GM19351 (cell line): ENCODE data around the gene ZNF512.
A peak's percentile ranks its signal among the peaks of the same experiment; 100 is the strongest.
"Not testable (repeated sequence)": the region's sequence is repeated elsewhere in the genome, so short reads cannot be mapped to it uniquely, and the experiment has no call there.

Source experiments
- ATAC-seq: cut with Tn5 transposase; IDR thresholded peaks from one replicate; pipeline ENCODE4 v1.9.1; 2021; ENCODE audit warnings: mild to moderate bottlenecking, moderate library complexity; ENCODE audit not compliant: unreplicated experiment

ZNF512 gene

DNA sequence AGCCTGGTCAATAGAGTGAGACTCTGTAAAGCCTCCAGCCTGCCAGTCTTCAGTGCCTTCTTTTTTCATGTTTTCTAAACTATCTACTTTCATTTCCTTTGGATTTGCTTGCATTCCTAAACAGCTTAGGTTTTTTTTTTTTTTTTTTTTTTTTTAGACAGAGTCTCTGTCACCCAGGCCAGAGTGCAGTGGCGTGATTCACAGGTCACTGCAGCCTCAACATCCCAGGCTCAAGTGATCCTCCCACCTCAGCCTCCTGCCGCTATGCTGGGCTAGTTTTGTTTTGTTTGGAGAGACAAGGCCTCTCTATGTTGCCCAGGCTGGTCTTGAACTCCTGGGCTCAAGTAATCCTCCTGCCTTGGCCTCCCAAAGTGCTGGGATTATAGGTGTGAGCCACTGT lies 47.4 kb downstream of the ZNF512 start:
- ATAC-seq: not testable (repeated sequence)

DNA sequence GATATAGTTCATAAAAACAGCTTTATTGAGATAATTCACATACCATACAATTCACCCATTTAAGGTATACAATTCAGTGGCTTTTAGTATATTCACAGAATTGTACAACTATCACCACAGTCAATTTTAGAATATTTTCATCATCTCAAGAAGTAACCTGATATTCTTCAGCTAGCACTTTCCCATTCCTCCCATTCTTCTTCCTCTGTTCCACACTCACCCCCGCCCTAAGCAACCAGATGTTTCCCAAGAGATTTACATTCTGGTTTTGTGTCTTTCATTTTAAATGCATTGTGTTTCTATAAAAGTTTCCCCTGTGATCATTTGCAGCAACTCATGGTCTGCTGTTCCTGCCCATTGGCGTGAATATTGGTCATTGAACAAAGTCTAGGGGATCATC lies 51.4 kb downstream of the ZNF512 start:
- ATAC-seq: no peak

DNA sequence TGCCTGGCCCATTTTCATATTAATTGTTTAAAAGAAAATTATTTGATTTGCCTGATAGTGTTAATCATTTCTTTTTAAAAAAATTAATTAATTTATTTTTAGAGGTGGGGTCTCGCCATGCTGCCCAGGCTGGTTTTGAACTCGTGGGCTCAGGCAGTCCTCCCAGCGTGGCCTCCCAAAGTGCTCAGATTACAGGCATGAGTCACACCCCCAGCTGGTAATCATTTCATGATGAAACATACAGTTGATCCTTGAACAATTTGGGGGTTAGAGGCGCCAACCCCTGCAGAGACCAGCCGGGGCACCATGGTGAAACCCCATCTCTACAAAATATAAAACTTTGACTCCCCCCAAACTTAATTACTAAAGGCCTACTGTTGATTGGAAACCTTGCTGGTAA lies 53.9 kb downstream of the ZNF512 start:
- ATAC-seq: no peak

DNA sequence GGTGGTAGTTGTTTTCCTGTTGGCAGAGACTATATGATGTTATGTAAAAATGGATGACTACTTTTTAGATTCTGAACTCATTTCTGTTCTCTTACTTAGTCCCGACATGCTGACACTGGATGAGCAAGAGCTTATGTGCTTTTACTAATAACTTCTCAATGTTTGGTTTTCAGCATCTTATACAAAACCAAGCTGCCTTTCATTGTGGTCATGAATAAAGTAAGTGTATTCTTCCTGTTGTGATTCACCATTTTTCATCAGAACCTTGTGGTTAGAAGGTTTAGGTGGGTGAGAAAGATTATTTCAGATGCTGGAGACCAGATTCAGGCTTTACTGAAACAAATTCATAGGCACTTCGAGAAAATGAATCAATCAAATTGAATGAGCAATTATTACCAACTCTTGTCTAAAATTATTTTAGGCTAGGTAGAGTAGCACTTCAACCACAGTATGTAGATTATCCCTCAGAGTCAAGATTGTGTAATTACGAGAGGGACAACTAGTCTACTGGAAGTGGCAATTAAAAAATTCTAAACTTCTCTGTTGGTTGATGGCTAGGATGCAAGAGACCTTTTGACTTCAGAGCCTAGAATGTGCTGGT lies 55.3 kb downstream of the ZNF512 start:
- ATAC-seq: no peak

DNA sequence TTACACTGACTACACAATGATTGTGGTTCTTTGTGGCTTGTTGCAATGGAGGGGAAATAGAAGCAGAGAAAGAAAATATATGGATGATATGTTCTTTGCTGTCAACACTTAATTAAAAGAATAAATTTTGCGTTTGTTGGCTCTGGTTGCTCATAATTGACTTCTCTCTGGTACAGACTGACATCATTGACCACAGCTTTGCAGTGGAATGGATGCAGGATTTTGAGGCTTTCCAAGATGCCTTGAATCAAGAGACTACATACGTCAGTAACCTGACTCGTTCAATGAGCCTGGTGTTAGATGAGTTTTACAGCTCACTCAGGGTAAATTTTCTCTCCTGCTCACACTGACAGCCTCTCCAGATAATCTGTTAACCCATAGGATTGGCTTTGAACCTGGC lies 55.9 kb downstream of the ZNF512 start:
- no peak for ATAC-seq

DNA sequence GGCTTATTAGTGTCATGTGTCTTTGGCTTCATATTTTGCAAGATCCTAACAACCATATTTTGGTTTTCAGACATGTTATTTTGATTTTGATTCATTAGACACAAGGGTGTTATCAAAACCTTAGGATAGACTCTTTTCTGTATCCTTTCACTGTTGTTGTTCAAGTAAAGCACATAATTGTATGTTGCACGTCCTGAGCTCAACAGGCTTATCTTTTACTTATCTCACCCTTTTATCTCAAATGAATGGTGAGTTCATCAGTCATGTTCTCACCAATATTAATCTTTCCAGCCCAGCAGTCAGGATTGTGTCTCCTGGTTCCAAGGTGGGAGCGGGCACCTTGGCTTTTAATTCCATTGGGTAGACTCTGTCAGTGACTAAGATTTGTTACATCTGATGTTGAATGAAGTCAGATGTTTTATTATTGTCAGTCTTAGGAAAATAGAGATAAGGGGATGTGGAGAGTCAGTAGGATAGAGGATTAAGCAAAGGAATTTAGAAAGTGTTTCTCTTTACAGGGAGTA lies 57.9 kb downstream of the ZNF512 start:
- no peak for ATAC-seq

DNA sequence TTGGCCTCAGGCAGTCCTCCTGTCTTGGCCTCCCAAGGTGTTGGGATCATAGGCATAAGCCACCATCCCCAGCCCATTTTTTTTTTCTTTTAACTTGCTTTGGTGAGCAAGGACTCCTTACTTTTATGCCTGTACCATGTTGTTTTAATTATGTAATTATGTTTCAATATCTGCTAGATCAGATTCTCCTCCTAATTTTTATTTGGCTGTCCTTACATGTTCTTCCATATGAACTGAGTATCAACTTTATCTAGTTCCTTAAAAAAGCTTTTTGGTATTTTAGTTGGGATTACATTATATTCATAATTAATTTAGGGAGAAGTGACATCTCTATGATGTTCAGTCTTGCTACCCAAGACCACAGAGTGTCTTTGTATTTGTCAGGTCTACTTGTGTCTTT lies 62.4 kb downstream of the ZNF512 start:
- ATAC-seq: no peak

DNA sequence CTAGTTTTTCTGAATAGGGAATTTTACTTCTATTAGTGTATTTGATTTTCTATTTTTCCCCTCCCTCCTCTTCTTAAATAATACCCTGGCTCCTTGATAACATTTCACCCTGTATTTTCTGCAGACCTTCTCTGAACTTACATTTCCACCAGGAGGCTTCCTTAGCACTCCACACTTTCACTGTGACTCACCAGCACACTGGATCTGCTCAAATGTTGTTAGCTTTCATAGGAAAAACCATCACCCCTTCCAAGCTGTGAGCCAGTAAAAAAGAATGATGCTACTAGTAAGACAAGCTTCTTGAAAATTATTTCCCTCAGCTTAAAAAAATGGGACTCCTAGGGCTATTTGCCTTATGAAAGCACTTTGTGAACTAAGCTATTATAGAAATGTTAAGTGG lies 64.4 kb downstream of the ZNF512 start:
- no peak for ATAC-seq

DNA sequence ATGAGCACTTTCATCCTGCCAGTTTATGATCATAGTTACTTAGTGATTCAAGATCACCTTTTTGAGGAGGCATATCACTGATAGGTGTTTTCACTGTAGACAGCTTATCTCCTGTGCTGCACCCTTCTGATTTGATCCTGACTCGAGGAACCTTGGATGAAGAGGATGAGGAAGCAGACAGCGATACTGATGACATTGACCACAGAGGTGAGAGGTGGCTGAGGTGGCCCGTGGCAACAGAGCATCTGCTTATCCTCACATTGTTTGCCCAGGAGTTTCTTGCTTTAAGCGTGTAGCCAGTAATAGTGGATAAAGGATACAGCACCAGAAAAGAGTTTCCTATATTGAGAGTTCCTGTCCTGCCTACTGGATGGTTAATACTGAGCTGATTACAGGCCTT lies 64.9 kb downstream of the ZNF512 start:
- no peak for ATAC-seq

DNA sequence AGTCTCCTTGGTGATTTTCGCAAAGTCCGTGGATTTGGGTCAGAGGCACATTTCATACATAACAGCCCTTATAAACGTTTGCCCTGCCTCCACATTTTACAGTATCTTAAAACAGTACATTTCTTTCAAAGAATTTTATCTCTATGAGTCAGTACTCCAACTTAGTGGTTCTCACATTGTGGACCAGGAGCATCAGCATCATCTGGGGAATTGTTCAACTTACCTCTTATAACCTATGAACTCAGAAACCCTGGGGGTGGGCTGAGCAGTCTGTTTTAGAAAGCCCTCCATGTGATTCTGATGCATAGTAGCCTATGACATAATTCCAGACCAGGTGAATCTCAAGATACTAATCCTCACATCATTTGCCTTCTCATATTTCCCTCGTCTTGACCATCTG lies 68.2 kb downstream of the ZNF512 start:
- no peak for ATAC-seq

DNA sequence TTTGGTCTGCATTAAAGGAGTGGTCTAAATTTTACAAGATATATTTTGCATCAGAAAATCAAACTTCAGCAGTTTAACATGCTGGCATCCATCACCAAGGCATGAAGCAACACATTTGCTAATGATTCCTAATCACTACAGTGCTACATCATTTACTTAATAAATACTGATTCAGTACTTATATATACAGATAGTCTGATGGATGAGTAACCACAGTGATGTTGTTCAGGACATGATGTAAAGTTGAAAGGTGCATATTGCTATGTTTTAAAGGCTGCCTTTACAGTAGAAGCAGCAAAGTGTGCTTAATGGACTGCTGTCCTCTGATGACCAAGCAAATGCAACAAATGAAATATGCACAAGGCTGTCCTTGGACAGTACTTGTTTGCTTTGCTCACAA lies 69.5 kb downstream of the ZNF512 start:
- ATAC-seq: no peak

DNA sequence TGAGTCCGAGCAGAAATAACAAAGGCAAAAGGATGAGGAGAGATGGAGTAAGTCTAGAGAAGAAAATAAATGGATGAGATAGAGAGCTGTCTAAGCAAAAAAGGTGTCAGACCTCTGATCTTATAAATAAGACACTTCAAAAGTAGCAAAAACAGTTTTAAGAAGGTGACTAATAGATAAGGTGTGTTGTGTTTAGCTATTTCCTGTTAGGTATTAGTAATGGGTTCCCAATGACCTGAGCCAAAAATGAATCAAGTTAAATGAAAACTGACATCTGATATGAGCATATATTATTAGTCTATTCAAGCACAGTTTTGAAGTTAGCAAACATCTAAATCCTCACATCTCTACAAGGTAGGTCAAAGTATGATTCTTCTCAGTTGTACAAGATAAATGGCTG lies 69.9 kb downstream of the ZNF512 start:
- ATAC-seq: no peak

DNA sequence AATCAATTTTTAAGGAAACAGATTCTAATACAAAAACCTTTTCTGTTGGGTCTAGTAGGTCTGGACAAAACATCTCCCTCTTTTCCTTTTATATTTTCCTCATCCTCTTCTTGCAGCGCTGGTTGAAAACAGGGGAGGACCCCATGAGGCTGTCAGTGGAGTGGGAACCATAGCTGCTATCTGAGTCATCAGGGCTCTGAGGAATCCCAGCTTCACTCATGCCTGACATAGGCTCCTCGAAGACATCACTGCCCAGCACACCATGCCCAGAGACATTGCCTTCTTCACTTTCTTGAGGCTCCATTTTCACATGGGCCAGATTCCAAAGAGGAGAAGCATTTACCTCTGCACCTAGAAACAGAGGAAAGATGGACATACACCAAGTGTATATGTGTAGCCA lies 70.6 kb downstream of the ZNF512 start:
- ATAC-seq: no peak

DNA sequence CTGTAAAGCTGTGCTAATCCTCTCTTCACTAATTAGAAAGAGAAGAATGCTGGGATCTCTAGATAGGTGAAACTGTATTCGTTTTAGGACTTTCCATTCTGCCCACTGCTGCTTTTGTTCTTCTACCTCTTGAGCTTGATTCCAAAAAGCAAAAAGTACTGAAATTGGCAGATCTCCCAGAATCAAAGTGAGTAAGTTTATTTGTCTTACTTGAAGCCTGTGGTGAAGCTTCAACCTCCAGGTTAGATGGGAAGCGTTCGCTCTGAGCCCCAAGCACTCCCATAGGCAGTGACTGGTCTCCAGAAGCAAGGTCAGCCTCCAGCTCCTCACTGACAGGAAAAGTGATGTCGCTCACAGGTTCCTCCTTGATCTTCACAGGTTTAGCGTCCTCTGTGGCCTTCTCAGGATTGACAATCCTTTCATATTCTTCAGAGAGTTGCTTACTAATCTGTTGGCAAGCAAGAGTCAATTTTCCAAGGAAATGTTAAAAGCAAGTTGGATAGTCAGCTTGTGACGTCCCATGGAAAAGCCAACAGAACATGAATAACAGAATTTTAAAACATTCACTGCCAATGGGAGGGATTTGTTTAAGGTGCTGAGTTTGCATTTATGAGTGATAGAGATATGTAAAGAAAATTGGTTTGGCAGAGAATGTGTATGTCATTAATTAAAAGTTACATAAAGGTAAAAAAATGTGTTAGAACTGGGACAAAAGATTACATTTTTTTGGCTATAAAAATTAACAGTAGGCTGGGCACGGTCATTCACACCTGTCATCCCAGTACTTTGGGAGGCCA lies 72.5 kb downstream of the ZNF512 start:
- no peak for ATAC-seq

DNA sequence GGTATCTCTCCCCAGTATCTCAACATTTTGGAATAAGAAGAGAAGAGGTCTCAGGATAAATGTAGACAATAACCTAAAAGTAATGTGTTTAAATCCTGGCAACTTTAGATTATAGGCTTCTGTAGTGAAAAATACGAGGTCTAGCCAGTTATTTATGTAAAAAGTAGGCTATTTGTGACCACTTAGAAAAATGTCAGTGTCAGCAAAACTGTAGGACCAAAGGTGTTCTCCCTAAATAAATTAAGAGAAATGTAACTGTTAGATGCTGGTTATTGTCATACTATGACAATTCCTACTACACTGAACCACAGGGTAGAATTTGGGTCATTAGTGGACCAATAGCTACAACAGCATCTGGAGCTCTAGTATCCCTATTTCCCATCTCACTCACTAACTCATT lies 78.5 kb downstream of the ZNF512 start:
- ATAC-seq: no peak

DNA sequence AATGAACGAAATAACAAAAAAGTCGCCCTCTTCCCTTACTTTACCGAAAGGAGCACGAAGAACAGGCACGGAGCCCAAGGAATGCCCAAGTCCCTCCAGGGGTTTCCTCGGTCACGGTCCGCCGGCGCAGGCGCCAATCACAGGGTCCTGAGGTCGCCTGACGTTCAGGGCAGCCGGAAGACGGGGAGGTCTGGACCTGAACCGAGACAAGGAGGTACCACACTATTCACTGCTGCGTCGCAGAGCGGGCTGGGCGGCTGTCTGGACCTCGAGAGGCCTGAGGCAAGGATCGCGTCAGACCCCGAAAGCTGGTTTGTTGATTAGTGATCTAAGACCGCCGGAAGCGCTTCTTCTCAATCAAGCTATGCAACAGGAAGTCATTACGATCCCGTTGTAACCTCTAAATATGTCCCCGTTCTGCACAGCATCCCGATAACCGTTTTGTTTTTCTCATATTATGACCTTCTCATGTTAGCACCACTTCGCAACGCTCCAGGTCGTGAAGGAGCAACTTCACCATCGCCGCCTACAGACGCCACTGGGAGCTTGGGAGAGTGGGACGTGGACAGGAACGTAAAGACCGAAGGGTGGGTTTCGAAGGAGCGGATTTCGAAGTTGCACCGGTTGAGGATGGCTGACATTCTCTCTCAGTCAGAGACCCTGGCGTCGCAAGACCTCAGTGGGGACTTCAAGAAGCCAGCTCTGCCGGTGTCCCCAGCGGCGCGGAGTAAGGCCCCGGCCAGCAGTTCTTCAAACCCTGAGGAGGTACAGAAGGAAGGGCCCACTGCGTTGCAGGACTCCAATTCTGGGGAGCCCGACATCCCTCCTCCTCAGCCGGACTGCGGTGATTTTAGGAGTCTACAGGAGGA lies 80.7 kb downstream of the ZNF512 start, which contains the start of the genes SLC4A1AP and SUPT7L:
SLC4A1AP (plus strand) TSS at position 605 of the 869 bp plus-strand sequence; CDS start at position 631, 26 bp downstream.
SUPT7L (minus strand) TSS at position 330 of the 869 bp plus-strand sequence. CDS start 1,422 bp downstream, outside the sequence.
- ATAC-seq: peak; percentile 81

DNA sequence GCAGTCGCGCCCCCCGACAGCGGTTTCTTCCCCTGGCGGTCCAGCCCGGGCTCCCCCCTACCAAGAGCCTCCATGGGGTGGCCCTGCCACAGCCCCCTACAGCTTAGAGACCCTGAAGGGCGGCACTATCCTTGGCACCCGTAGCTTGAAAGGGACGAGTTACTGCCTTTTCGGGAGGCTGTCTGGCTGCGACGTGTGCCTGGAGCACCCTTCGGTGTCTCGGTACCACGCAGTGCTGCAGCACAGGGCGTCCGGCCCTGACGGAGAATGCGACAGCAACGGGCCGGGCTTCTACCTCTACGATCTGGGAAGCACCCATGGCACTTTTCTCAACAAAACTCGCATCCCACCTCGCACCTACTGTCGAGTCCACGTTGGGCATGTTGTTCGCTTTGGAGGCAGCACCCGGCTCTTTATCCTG lies 81.3 kb downstream of the ZNF512 start:
- peak; percentile 7 for ATAC-seq

DNA sequence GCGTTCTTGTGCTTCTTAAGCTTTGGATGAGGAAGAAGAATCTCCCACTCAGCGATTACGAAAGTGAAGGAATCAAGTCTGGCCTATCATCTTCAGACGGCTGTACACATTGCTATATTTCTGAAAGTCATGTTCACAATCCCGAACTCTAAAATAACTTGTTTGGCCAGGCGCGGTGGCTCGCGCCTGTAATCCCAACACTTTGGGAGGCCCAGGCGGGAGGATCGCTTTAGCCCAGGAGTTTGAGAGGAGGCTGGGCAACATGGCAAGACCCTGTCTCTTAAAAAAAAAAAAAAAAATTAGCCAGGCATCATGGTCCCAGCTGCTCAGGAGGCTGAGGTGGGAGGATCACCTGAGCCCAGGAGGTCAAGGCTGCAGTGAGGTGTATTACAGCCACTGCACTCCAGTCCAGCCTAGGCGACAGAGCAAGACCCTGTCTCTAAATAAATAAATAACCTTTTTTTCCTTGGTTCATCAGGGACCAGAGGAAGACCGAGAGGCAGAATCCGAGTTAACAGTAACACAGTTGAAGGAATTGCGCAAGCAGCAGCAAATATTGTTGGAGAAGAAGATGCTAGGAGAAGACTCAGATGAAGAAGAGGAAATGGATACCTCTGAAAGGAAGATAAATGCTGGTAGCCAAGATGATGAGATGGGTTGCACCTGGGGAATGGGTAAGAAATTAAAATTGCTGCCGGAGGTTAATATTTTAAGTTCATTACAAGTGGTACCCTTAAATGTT lies 82.0 kb downstream of the ZNF512 start:
- ATAC-seq: no peak

DNA sequence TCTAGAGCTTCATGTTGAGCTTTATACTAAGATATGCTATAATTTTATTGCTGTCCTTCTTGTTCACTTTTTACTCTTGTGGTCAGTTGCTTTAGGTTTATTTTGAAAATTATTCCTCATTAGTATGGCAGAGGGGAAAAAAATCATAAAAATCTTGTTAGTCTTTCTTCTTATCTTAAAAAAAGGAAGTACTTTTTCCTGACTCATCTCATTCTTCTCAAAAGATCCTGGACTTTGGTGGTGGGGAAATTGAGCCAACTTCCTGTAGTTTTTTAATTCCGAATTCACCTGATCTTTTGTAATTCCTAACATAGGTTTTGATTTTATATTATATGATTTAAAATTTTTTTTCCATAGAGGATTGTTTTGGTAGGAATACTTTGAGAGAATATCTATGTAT lies 84.6 kb downstream of the ZNF512 start:
- ATAC-seq: no peak

DNA sequence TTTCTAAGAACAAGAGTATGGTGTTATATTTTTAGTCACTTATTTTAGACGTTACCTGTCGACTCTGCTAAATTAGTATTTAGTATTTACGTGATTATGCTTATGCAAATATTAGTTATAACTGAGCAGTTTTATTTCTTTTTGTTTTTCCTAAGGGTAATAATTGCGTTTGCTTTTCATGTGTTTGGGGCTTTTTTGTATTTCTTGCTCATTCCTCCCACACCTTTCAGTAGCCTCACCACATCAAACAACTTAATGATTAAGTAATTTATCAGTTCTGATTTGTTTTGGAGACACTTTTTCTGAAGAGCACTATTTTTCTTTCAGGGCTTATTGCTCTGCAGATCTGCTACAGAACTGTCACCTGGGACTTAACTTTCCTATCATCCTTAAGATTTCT lies 88.4 kb downstream of the ZNF512 start:
- ATAC-seq: no peak
